SKM-1 (cell line): Measurements from ENCODE around the gene PTPN20.
"Not testable (repeated sequence)": the region's sequence is repeated elsewhere in the genome, so short reads cannot be mapped to it uniquely, and the experiment has no call there.

Source experiments
- DNase-seq: peaks from one replicate; lab custom pipeline; 2025; ENCODE audit not compliant: unreplicated experiment; lab: John Stamatoyannopoulos, UW

Gene PTPN20

GRCh38 chr10:46952540-46952939 is 41.3 kb downstream of the PTPN20 start:
- not testable (repeated sequence) for DNase-seq

DNA sequence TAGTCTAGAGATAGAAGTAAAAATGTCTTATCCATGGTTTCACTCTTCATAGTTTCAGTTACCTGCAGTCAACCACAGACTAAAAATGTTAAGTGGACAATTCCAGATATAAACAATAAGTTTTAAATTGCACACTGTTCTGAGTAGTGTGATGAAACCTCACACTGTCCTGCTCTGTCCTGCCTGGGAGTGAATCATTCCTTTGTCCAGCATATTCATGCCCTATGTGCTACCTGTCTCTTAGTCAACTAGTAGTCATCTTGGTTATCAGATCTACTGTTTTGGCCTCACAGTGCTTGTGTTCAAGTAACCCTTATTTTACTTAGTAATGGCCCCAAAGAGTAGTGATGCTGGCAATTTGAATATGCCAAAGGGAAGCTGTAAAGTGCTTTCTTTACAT is 49.5 kb downstream of the PTPN20 start:
- not testable (repeated sequence) for DNase-seq

GRCh38 chr10:46963356-46963755 is 52.1 kb downstream of the PTPN20 start:
- not testable (repeated sequence) for DNase-seq

GRCh38 chr10:46967013-46967412 is 55.8 kb downstream of the PTPN20 start:
- not testable (repeated sequence) for DNase-seq

DNA sequence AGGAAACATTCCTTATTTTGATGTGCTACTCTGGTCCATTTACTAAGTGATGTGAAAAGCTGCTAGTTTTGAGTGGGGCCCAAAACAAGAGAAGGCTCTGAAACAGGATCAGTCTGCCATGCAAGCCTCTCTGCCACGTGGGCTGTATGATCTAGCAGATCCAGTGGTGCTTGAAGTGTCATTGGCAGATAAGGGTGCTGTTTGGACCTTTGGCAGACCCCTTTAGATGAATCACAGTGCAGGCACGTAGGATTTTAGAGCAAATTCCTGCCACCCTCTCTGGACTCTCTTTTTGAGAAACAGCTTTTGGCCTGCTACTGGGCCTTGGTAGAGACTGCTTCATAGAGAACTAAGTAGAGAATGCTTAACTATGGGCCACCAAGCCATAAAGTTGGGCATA is 69.0 kb downstream of the PTPN20 start:
- DNase-seq: not testable (repeated sequence)

DNA sequence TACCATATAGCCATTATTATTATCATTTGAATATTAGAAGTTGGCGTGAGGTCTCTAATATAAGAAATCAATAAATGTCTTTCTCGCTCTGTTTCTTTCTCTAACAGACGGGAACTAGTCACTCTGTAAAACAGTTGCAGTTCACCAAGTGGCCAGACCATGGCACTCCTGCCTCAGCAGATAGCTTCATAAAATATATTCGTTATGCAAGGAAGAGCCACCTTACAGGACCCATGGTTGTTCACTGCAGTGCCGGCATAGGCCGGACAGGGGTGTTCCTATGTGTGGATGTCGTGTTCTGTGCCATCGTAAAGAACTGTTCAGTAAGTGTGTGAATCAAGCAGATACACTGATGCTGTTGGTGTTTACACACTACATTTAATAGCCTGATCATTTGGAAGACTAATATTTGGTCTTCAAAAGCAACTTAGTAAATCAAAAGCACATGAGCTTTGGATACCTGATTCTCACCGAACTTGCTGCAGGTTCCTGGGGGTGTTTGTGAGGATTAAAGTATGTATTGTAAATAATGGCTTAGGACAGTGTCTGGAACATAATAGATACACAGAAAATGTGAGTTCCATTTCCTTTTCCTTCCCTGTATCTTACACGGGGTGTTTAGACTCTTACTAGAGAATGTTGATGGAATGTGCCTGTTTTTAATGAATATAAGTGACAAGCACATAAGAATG is 76.2 kb downstream of the PTPN20 start:
- DNase-seq: not testable (repeated sequence)

DNA sequence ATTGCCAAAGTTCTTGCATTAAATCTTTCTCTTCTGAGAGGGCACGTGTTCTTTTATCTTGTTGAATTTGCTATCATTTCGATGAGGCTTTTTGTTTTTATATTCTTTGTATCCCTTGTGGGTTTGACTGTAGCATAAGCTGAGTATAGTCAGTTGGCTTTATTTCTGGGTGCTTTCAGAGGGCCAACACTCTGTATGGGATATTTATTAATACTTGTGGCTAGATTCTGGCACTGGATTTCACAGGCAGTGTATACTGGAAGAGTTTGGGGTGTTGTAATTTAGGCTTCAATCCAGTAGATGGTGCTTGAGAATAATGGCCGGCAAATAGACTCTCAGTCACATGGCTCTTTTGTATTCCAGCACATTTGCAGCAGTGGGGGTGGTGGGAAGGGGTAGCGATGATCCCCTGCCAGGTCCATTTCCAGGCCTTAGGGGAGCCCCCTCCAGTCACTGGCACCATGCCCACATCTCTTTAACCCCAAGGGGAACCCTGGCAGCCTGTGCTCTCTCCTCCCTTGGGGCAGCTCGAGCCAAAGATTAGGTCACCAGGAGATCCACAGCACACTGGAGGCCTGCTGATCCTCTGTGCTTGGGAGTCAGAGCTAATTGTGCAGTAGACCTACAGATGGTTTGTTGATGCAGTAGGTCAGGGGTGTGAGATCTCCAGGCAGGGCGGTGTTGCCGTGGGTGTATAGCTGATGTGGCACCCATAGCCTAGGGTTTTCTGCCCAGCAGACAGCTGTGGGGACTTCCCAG is 81.8 kb downstream of the PTPN20 start:
- peak; percentile 14 for DNase-seq

DNA sequence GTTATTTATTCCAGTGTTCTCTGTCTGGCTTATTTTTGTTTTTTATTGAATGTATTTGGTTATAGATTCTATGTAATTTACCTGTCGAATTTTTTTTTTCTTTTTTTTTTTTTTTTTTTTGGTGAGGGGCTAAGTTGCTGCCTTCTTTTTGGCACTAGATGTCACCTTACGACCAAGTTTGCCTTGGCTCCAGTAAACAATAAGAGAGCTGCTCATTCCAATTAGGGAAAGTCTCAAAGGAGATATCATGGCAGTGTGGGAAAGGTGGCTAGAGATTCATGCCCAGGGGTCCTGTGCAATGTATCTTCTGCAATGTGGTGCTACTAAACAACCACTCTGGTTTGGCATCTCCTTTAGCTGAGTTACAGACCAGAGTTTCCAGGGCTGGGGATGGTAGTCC is 84.0 kb downstream of the PTPN20 start:
- DNase-seq: no peak

GRCh38 chr10:46998192-46998591 is 87.0 kb downstream of the PTPN20 start:
- no peak for DNase-seq

DNA sequence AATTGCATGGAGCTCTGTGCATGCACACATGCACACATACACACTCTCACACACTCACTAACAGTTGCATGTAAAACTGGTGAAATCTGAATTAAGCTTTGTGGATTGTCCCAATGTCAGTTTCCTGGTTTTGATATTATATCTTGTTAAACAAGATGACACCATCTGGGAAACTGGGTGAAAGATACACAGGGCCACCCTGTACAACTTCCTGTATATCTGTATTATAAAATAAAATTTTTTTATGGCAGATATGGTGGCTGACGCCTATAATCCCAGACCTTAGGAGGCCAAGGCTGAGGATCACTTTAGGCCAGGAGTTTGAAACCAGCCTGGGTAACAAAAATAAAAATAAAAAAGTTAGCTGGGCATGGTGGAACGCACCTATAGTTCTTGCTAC is 87.4 kb downstream of the PTPN20 start:
- no peak for DNase-seq

DNA sequence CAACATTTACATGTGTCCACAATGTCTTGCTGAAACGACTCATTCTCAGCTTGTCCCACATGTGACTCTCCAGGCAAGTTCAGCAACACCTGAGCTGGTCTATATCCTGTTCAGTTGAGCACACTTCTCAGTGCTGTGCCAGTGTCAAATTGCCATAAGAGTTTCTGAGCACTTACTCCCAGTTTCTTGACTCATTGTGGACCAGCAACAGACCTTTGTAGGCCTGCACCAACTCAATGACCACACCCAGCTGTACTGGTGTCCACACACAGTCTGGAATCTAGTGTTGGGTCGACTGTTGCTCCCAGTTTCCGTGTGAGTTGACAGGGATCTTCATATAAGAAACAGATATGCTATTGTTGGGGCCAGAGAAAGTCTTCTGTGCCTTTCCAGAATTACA is 88.0 kb downstream of the PTPN20 start:
- DNase-seq: no peak

DNA sequence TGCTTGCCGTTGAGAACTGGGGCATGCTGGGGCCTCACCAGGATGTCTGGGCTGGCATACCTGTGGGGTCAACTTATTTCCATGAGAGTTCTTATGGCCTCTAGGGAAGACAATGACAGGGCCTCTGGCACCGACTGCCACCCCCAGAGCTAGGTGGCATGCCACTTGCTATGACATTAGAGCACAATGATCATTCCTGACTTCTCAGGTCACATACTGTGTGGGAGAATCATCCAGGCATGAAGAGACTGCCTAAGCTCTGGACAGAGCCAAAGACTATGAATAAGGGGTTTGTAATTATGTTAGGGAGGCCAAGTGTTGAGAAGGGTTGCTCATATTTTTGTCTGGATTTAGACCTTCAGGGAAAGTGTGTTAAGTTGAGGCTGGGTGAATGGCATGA is 97.5 kb downstream of the PTPN20 start:
- DNase-seq: no peak

GRCh38 chr10:47009215-47009838 is 98.1 kb downstream of the PTPN20 start:
- no peak for DNase-seq

GRCh38 chr10:47010036-47010435 is 98.8 kb downstream of the PTPN20 start:
- DNase-seq: no peak

DNA sequence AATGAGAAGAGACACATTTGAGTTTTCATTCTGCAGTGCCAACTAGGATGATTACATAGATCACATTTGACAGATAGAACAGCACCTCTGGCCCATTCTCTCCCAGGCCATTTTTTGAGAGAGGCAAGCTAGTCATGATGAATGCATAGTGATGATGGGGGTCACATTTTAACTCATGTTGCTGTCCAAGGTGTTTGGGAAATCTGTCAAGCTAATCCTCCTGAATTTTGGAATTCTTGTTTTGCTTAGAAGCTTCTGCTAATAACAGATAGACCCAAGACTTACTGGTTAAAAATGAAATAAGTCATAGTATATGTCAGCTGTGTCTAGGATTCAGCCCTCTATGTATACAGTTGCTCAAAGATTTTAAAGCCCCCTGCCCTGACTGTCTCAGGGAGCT is 101.0 kb downstream of the PTPN20 start:
- DNase-seq: no peak

DNA sequence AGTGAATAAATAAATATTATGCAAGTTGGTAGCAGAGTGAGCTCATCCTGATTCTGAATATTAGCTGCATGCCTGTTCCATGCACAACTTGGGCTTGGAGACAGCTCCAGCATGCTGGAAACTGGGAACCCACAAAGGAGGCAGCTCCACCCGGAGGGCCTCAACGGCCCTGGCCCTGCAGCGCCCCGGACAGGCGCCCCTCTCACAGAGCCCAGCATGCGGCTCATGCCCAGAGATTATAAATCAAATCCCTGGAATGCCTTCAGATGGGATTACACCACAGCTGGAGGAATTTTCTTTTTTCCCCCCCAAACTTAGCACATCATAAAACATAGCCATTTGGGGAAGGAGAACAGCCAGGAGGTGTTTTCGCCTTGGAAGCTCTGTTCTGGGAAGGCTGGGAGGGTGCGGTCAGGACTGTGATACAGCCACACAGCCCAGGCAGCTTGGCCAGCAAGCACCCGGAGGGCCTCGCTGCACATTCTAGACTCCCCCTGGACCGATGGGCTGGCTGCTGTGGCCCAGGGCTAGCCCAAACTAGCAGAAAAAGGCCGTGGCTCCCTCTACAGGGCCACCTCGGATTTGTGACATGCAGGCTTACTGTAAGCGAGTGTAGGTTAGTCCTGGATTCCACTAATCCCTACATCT is 102.4 kb downstream of the PTPN20 start:
- no peak for DNase-seq

GRCh38 chr10:47015404-47015803 is 104.2 kb downstream of the PTPN20 start:
- DNase-seq: no peak

DNA sequence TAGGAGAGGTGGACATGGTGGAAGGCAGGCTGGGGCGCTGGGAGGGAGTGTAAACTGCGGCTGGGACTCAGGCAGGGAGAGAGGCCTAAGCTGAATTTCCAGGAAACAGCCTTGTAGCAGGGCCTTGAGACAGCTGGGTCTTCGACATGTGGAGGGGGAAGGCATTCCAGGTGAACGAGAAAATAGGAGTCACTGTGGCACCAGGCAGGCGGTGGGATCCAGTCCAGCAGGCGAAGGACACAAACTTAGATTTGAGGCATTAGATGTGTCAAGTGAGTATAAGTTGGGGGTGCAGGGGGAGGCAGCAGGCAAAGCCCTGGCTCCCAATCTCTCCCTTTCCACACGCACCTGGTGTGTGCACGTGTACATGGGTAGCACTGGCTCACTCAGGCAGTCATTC is 105.3 kb downstream of the PTPN20 start:
- no peak for DNase-seq

DNA sequence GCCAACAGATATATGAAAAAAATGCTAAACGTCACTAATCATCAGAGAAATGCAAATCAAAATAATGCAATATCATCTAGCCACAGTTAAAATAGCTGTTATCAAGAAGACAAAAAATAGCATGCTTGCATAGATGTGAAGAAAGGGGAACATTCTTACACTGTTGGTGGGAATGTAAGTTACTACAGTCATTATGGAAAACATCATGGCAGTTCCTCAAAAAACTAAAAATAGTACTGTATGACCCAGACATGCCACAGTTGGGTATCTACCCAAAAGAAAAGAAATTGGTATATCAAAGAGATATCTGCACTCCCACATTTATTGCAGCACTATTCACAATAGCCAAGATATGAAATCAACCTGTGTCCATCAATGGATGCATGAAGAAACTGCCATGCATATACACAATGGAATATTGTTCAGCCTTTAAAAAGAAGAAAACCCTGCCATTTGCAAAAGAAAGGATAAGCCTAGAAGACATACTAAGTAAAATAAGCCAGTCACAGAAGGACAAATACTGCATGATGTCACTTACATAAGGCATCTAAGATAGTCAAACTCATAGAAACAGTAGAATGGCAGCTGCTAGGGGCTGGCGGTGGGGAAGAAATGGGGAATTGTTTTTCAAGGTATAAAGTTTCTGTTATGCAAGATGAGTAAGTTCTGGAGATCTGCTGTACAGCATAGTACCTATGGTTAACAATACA is 107.0 kb downstream of the PTPN20 start:
- DNase-seq: no peak

DNA sequence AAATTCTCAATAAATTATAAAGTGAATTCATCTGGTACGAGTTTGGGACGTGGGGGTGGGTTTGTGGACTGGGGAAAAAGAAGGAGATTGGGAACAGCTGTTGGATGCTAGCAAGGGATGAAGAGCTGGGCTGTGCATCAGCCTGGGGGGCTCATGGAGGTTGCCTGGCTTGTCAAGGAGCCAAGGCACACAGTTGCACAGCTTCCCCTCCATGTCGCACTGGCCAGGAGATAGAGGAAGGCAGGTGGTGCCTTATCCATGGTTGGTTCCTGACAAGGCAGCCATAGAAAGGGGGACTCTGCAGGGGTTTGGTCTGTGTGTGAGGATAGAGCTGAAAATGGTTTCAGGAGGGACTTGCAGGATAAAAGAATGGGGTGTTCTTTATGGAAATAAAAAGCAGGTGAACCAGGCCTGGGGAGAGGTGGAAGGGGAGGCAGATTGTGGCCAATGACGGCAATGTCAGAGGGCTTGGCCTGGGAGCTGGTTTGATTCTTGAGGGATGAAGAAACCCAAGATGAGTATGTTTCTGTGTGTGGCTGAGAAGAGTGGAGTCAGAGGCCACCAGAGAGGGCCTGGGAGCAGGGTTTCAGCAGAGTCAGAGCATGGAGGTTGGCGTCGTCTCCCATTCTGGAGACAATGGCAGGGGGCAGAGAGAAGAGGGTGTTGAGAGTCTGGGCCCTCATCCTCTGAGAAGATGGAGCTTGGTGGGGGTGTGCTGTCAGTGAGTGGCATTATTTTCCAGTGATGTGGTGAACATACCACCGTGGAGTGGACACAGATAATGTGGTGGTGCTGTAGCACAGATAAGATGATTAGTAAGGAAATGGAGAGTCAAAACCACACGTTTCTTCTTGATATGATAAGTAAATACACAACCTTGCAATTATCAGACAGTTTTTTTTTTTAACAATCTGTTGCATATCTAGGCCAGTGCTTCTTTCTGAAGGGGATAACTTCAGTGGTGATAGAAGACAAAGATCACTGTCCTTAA is 108.2 kb downstream of the PTPN20 start:
- DNase-seq: no peak
